ENCODE data around the gene OAS2. TPM values are rescaled to one million over a fixed set of nuclear protein-coding genes. Genes with fewer than 3 reads are reported as not detected.

Gene OAS2
- total RNA-seq, 2 experiments from 2014 or later: 237 to 242 TPM

- no peak for DNase-seq
- Mint-ChIP-seq H3K4me1 (ENCODE audit: low read depth) (no peaks in the 10 kb centered on the region), H3K27me3 (ENCODE audit: low read depth) (no peaks in the 10 kb centered on the region), H3K36me3 (ENCODE audit: low read depth) (peaks cover 93% of the 10 kb centered on the region), H3K27ac (no peak overlapping the region), H3K4me3 (no peak overlapping the region), H3K9me3 (ENCODE audit: insufficient read depth) (no peaks in the 10 kb centered on the region)
- ATAC-seq: no peak
- POLR2A ChIA-PET: no interaction called here
- CTCF ChIA-PET: interaction anchor here (0.9 to 4.7 kb wide), 2 partner anchors 11 to 15 kb away, joined by 3 to 43 read pairs; no protein-coding TSS in a partner anchor
Observed at GRCh38 chr12:113003636-113004035, 25.3 kb downstream of the OAS2 start.

GRCh38 chr12:113005762-113006161 lies 27.4 kb downstream of the OAS2 start:
- H3K27ac Mint-ChIP-seq: no peak overlapping the region
- no peaks in the 10 kb centered on the region for H3K27me3 Mint-ChIP-seq (ENCODE audit: low read depth)
- no peak overlapping the region for H3K4me3 Mint-ChIP-seq
- no peak for DNase-seq
- no peaks in the 10 kb centered on the region for H3K4me1 Mint-ChIP-seq (ENCODE audit: low read depth)
- H3K9me3 Mint-ChIP-seq (ENCODE audit: insufficient read depth): peaks cover under 1% of the 10 kb centered on the region
- ChIA-PET CTCF (interaction anchor here (0.6 to 4.7 kb wide), 2 partner anchors 13 to 16 kb away, joined by 3 to 43 read pairs; no protein-coding TSS in a partner anchor), POLR2A (no interaction called here)
- ATAC-seq: no peak
- peaks cover 93% of the 10 kb centered on the region for H3K36me3 Mint-ChIP-seq (ENCODE audit: low read depth)

GRCh38 chr12:113006206-113006605 lies 27.9 kb downstream of the OAS2 start:
- Mint-ChIP-seq H3K27me3 (ENCODE audit: low read depth) (no peaks in the 10 kb centered on the region), H3K4me3 (no peak overlapping the region), H3K36me3 (ENCODE audit: low read depth) (peaks cover 94% of the 10 kb centered on the region), H3K4me1 (ENCODE audit: low read depth) (no peaks in the 10 kb centered on the region), H3K9me3 (ENCODE audit: insufficient read depth) (peaks cover 4% of the 10 kb centered on the region), H3K27ac (no peak overlapping the region)
- DNase-seq (no peak), ATAC-seq (no peak)
- CTCF ChIA-PET: interaction anchor here (0.6 to 4.7 kb wide), 2 partner anchors 13 to 16 kb away, joined by 3 to 43 read pairs; no protein-coding TSS in a partner anchor
- POLR2A ChIA-PET: no interaction called here

- CTCF ChIA-PET: interaction anchor here (4.7 kb wide), 1 partner anchor 14 kb away, joined by 43 read pairs; no protein-coding TSS in a partner anchor
- ATAC-seq (no peak), DNase-seq (no peak)
- Mint-ChIP-seq H3K27ac (no peak overlapping the region), H3K4me1 (ENCODE audit: low read depth) (no peaks in the 10 kb centered on the region), H3K27me3 (ENCODE audit: low read depth) (no peaks in the 10 kb centered on the region), H3K36me3 (ENCODE audit: low read depth) (peaks cover 96% of the 10 kb centered on the region), H3K4me3 (no peak overlapping the region), H3K9me3 (ENCODE audit: insufficient read depth) (peaks cover 4% of the 10 kb centered on the region)
- POLR2A ChIA-PET: no interaction called here
Observed at GRCh38 chr12:113006641-113007040, 28.3 kb downstream of the OAS2 start.

GRCh38 chr12:113007166-113007565 lies 28.8 kb downstream of the OAS2 start:
- ChIA-PET CTCF (interaction anchor here (1.2 to 4.7 kb wide), 2 partner anchors 14 to 17 kb away, joined by 4 to 43 read pairs; no protein-coding TSS in a partner anchor), POLR2A (interaction anchor here (0.6 kb wide), 1 partner anchor 29 kb away, joined by 4 read pairs; the partner anchor contains the start of gene OAS2)
- Mint-ChIP-seq H3K27me3 (ENCODE audit: low read depth) (no peaks in the 10 kb centered on the region), H3K27ac (no peak overlapping the region), H3K4me1 (ENCODE audit: low read depth) (no peaks in the 10 kb centered on the region), H3K9me3 (ENCODE audit: insufficient read depth) (peaks cover 4% of the 10 kb centered on the region), H3K36me3 (ENCODE audit: low read depth) (peaks cover 94% of the 10 kb centered on the region), H3K4me3 (no peak overlapping the region)
- no peak for ATAC-seq
- no peak for DNase-seq

GRCh38 chr12:113010701-113011100 lies 32.4 kb downstream of the OAS2 start:
- no peak for ATAC-seq
- CTCF ChIA-PET: interaction anchor here (1.5 kb wide), 1 partner anchor 18 kb away, joined by 6 read pairs; no protein-coding TSS in a partner anchor
- peaks cover 65% of the 10 kb centered on the region for H3K36me3 Mint-ChIP-seq (ENCODE audit: low read depth)

GRCh38 chr12:113014565-113014964 lies 36.2 kb downstream of the OAS2 start:
- H3K4me3 Mint-ChIP-seq: no peak overlapping the region
- no peak for DNase-seq
- H3K27ac Mint-ChIP-seq: no peak overlapping the region
- CTCF ChIA-PET: interaction anchor here (2.0 kb wide), 1 partner anchor 22 kb away, joined by 4 read pairs; no protein-coding TSS in a partner anchor
- peaks cover 27% of the 10 kb centered on the region for H3K36me3 Mint-ChIP-seq (ENCODE audit: low read depth)
- POLR2A ChIA-PET: no interaction called here
- H3K4me1 Mint-ChIP-seq (ENCODE audit: low read depth): no peaks in the 10 kb centered on the region
- no peak for ATAC-seq
- H3K9me3 Mint-ChIP-seq (ENCODE audit: insufficient read depth): peaks cover 4% of the 10 kb centered on the region
- no peaks in the 10 kb centered on the region for H3K27me3 Mint-ChIP-seq (ENCODE audit: low read depth)

More at GRCh38 chr12:113010701-113011100, 32.4 kb downstream of the OAS2 start:
- Mint-ChIP-seq H3K27ac (no peak overlapping the region), H3K4me3 (no peak overlapping the region), H3K9me3 (ENCODE audit: insufficient read depth) (peaks cover 4% of the 10 kb centered on the region), H3K4me1 (ENCODE audit: low read depth) (no peaks in the 10 kb centered on the region), H3K27me3 (ENCODE audit: low read depth) (no peaks in the 10 kb centered on the region)
- DNase-seq: no peak
- POLR2A ChIA-PET: no interaction called here

GRCh38 chr12:113016796-113017195 lies 38.5 kb downstream of the OAS2 start:
- ATAC-seq (no peak), DNase-seq (no peak)
- Mint-ChIP-seq H3K4me1 (ENCODE audit: low read depth) (no peaks in the 10 kb centered on the region), H3K27me3 (ENCODE audit: low read depth) (peaks cover 11% of the 10 kb centered on the region), H3K4me3 (no peak overlapping the region), H3K27ac (no peak overlapping the region), H3K36me3 (ENCODE audit: low read depth) (peaks cover 5% of the 10 kb centered on the region), H3K9me3 (ENCODE audit: insufficient read depth) (no peaks in the 10 kb centered on the region)
- ChIA-PET POLR2A (no interaction called here), CTCF (interaction anchor here (1.1 kb wide), 1 partner anchor 24 kb away, joined by 3 read pairs; no protein-coding TSS in a partner anchor)

- POLR2A ChIA-PET: no interaction called here
- H3K27ac Mint-ChIP-seq: no peak overlapping the region
Observed at GRCh38 chr12:113019025-113019424, 40.7 kb downstream of the OAS2 start.

GRCh38 chr12:113021500-113021899 lies 43.2 kb downstream of the OAS2 start:
- POLR2A ChIA-PET: no interaction called here
- Mint-ChIP-seq H3K4me1 (ENCODE audit: low read depth) (no peaks in the 10 kb centered on the region), H3K9me3 (ENCODE audit: insufficient read depth) (no peaks in the 10 kb centered on the region), H3K27me3 (ENCODE audit: low read depth) (peaks cover 11% of the 10 kb centered on the region), H3K4me3 (no peak overlapping the region), H3K36me3 (ENCODE audit: low read depth) (no peaks in the 10 kb centered on the region), H3K27ac (no peak overlapping the region)
- CTCF ChIA-PET: interaction anchor here (0.8 to 1.4 kb wide), 5 partner anchors 9 to 28 kb away, joined by 3 to 5 read pairs (median 3); no protein-coding TSS in a partner anchor
- DNase-seq (no peak), ATAC-seq (no peak)

More at GRCh38 chr12:113019025-113019424, 40.7 kb downstream of the OAS2 start:
- Mint-ChIP-seq H3K9me3 (ENCODE audit: insufficient read depth) (no peaks in the 10 kb centered on the region), H3K27me3 (ENCODE audit: low read depth) (peaks cover 11% of the 10 kb centered on the region), H3K4me1 (ENCODE audit: low read depth) (no peaks in the 10 kb centered on the region), H3K4me3 (no peak overlapping the region), H3K36me3 (ENCODE audit: low read depth) (no peaks in the 10 kb centered on the region)
- DNase-seq (no peak), ATAC-seq (no peak)
- CTCF ChIA-PET: no interaction called here

GRCh38 chr12:113022563-113023297 lies 44.4 kb downstream of the OAS2 start:
- ATAC-seq (no peak), DNase-seq (no peak)
- Mint-ChIP-seq H3K27me3 (ENCODE audit: low read depth) (peaks cover 11% of the 10 kb centered on the region), H3K4me3 (no peak overlapping the region), H3K27ac (no peak overlapping the region), H3K36me3 (ENCODE audit: low read depth) (no peaks in the 10 kb centered on the region), H3K4me1 (ENCODE audit: low read depth) (no peaks in the 10 kb centered on the region), H3K9me3 (ENCODE audit: insufficient read depth) (no peaks in the 10 kb centered on the region)
- ChIA-PET POLR2A (interaction anchor here (1.2 kb wide), 1 partner anchor 10 kb away, joined by 4 read pairs; no protein-coding TSS in a partner anchor), CTCF (interaction anchor here (1.0 kb wide), 1 partner anchor 30 kb away, joined by 3 read pairs; no protein-coding TSS in a partner anchor)

- no peaks in the 10 kb centered on the region for H3K4me1 Mint-ChIP-seq (ENCODE audit: low read depth)
- DNase-seq: no peak
- ATAC-seq: no peak
- no peak overlapping the region for H3K4me3 Mint-ChIP-seq
- CTCF ChIA-PET: interaction anchor here (1.2 kb wide), 1 partner anchor 35 kb away, joined by 4 read pairs; no protein-coding TSS in a partner anchor
- H3K36me3 Mint-ChIP-seq (ENCODE audit: low read depth): no peaks in the 10 kb centered on the region
- H3K9me3 Mint-ChIP-seq (ENCODE audit: insufficient read depth): no peaks in the 10 kb centered on the region
- no peak overlapping the region for H3K27ac Mint-ChIP-seq
- H3K27me3 Mint-ChIP-seq (ENCODE audit: low read depth): peaks cover 7% of the 10 kb centered on the region
- POLR2A ChIA-PET: no interaction called here
Observed at GRCh38 chr12:113027726-113028125, 49.4 kb downstream of the OAS2 start.

All from activated CD8-positive, alpha-beta T cell treated with anti-CD3 and anti-CD28 coated beads, Interleukin-2, amount 10 ng/mL, durations not matched to agents 7 days and 5 days (primary cell).